HG02884 (cell line): ENCODE results near the gene ADAMTS17.

Experiments used
- ATAC-seq: cut with Tn5 transposase; IDR thresholded peaks from one replicate; pipeline ENCODE4 v1.9.1; 2021; ENCODE audit warnings: mild to moderate bottlenecking, moderate library complexity; ENCODE audit not compliant: unreplicated experiment

ADAMTS17 gene

GRCh38 chr15:100279446-100279845 is 62.3 kb downstream of the ADAMTS17 start:
- no peak for ATAC-seq

- ATAC-seq, result no peak
Measured at GRCh38 chr15:100278596-100279380, 63.0 kb downstream of the ADAMTS17 start.

GRCh38 chr15:100277087-100277855 is 64.5 kb downstream of the ADAMTS17 start:
- no peak for ATAC-seq

- no peak for ATAC-seq
Measured at GRCh38 chr15:100276506-100276905, 65.3 kb downstream of the ADAMTS17 start.

GRCh38 chr15:100275641-100276040 is 66.1 kb downstream of the ADAMTS17 start:
- ATAC-seq, result no peak

- no peak for ATAC-seq
Measured at GRCh38 chr15:100269831-100270230, 71.9 kb downstream of the ADAMTS17 start.

GRCh38 chr15:100266166-100266565 is 75.6 kb downstream of the ADAMTS17 start:
- ATAC-seq, result no peak

- ATAC-seq, result no peak
Measured at GRCh38 chr15:100265641-100266035, 76.1 kb downstream of the ADAMTS17 start.

- no peak for ATAC-seq
Measured at GRCh38 chr15:100264994-100265640, 76.7 kb downstream of the ADAMTS17 start.

- no peak for ATAC-seq
Measured at GRCh38 chr15:100263721-100264455, 77.9 kb downstream of the ADAMTS17 start.

- no peak for ATAC-seq
Measured at GRCh38 chr15:100263031-100263430, 78.7 kb downstream of the ADAMTS17 start.

- ATAC-seq, result no peak
Measured at GRCh38 chr15:100261302-100262240, 80.2 kb downstream of the ADAMTS17 start.

- ATAC-seq, result no peak
Measured at GRCh38 chr15:100259266-100259665, 82.5 kb downstream of the ADAMTS17 start.

GRCh38 chr15:100256970-100257650 is 84.7 kb downstream of the ADAMTS17 start:
- no peak for ATAC-seq

- no peak for ATAC-seq
Measured at GRCh38 chr15:100256101-100256969, 85.4 kb downstream of the ADAMTS17 start.

GRCh38 chr15:100255644-100256043 is 86.1 kb downstream of the ADAMTS17 start:
- no peak for ATAC-seq

GRCh38 chr15:100254691-100255090 is 87.1 kb downstream of the ADAMTS17 start:
- ATAC-seq, result no peak

GRCh38 chr15:100254285-100254684 is 87.5 kb downstream of the ADAMTS17 start:
- ATAC-seq, result no peak
